Activated naive CD4-positive, alpha-beta T cell treated with anti-CD3 and anti-CD28 coated beads, Interleukin-2, amount 50 U/mL, for 72 hours (primary cell): ENCODE data around the gene PLEKHH2. TPM values are rescaled to one million over a fixed set of nuclear protein-coding genes. Genes with fewer than 3 reads are reported as not detected.
A peak's percentile ranks its signal among the peaks of the same experiment; 100 is the strongest.
"Not testable (repeated sequence)": the region's sequence is repeated elsewhere in the genome, so short reads cannot be mapped to it uniquely, and the experiment has no call there.

Experiments used
- ATAC-seq, 2 donors: fragments of 150-1000 bp; cut with Tn5 transposase; 2 replicates each; pipeline ENCODE4 v1.10.0; 2021; ENCODE audit warnings: mild to moderate bottlenecking in 2 of 2, moderate library complexity in 2 of 2
- DNase-seq, 2 donors: peaks; one replicate each; pipeline ENCODE4 v3.0.0; 2021 to 2022; ENCODE audit warnings: low spot score in 2 of 2
- H3K27ac Mint-ChIP-seq, 2 donors: one replicate each; pipeline ENCODE4 v1.8.0; 2022; ENCODE audit warnings: mild to moderate bottlenecking in 2 of 2, mixed read lengths in 2 of 2
- H3K36me3 Mint-ChIP-seq, 2 donors: one replicate each; pipeline ENCODE4 v1.8.0; 2022; ENCODE audit warnings: mixed read lengths in 2 of 2
- H3K9me3 Mint-ChIP-seq, 2 donors: one replicate each; pipeline ENCODE4 v1.8.0; 2022; ENCODE audit warnings: mixed read lengths in 2 of 2
- total RNA-seq, 2 donors: library from RNA; stranded (reverse); gene quantifications; one replicate each; pipeline ENCODE4 v1.2.3, GENCODE V29; 2022

Gene PLEKHH2
- total RNA-seq = 1 to 10 TPM; 2.4 to 8.6 TPM

GRCh38 chr2:43637030-43637803 lies at the start of gene PLEKHH2:
PLEKHH2 (plus strand) TSS chr2:43637260; CDS start chr2:43644674, 7,414 bp downstream.
- DNase-seq = peak; percentile 92 to 95
- H3K27ac Mint-ChIP-seq = peak within 1 kb of the TSS; percentile 1 to 50

DNA sequence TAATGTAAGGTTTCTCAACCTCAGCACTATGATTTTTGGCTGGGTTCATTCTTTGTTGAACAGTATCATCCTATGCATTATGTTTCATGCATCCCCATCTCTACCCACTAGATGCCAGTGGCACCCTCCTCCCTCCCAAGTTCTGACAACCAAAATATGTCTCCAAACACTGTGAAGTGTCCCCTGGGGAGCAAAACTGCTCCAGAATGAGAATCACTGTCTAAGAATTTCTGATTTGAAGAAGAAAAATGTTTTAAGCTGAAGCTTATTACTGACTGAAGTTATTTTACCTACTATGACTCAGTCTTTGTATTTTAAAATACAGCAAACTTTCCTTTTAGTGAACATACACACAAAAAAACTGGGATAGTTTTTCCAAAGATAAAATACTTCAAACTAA lies 44.6 kb upstream of the PLEKHH2 start:
- ATAC-seq = no peak
- DNase-seq = no peak
- Mint-ChIP-seq H3K36me3 (peaks cover 6 to 20% of the 10 kb centered on the region in 2 donors), H3K9me3 (no peaks in the 10 kb centered on the region), H3K27ac (no peak overlapping the region)

More at GRCh38 chr2:43637030-43637803, at the start of gene PLEKHH2:
- peaks cover 0 to 3% of the 10 kb centered on the region in 2 donors for H3K9me3 Mint-ChIP-seq
- ATAC-seq = peak; percentile 100
- no peaks in the 10 kb centered on the region for H3K36me3 Mint-ChIP-seq

GRCh38 chr2:43593254-43593653 lies 43.8 kb upstream of the PLEKHH2 start:
- Mint-ChIP-seq H3K27ac (no peak overlapping the region), H3K36me3 (peaks cover 6 to 20% of the 10 kb centered on the region in 2 donors), H3K9me3 (no peaks in the 10 kb centered on the region)
- no peak for DNase-seq
- ATAC-seq = no peak

- ATAC-seq = no peak
- H3K36me3 Mint-ChIP-seq = peaks cover 6 to 20% of the 10 kb centered on the region in 2 donors
- peak overlapping the region; percentile 96 to 98 for H3K27ac Mint-ChIP-seq
These were observed 42.2 kb upstream of the PLEKHH2 start for GRCh38 chr2:43594875-43595274.

DNA sequence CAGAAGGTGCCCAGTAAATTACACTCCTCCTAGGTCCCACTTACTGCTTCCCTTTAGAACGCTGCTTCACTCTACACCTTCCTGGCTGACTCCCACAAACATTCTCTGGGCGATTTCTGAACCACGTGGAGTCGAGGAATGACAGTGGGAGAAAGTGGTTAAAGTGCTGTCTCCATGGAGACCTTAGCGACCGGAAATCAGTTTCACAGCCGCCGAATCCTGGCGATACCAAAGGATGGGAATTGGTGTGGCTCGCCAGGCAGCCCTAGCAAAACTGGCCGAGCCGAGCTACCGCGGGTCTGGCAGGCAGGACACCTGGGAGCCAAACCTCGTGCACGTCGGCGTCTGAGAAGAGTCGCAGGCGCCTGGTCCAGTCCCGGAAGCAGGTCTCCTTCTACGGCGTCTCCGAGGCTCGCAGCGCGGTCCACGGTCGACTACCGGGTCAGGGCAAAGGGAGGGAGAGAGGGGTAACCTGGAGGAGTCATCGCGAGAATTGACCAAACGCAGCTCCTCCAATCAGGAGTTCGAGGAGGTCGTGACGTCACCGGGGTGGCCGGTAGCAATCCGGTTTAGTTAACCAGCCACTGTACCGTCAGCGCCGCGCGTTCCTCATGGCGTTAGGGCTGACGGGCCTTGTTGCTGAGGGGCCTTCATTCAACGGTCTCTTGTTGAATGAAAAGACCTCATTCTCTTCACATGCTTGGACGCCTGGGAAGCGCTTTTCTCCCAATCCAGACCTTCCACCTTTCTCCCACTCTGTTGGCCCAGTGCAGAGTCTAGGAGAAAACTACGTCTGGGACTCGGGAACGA lies 41.3 kb upstream of the PLEKHH2 start, which contains the start of gene THADA:
Gene THADA (minus strand): TSS at position 436 of the 810 bp plus-strand sequence. CDS start 3,646 bp downstream, outside the sequence.
- ATAC-seq (peak; percentile 98), DNase-seq (peak; percentile 97 to 98)
- Mint-ChIP-seq H3K9me3 (no peaks in the 10 kb centered on the region), H3K36me3 (peaks cover 6 to 20% of the 10 kb centered on the region in 2 donors), H3K27ac (peak within 1 kb of the TSS; percentile 96 to 98)

More at GRCh38 chr2:43594875-43595274, 42.2 kb upstream of the PLEKHH2 start:
- no peaks in the 10 kb centered on the region for H3K9me3 Mint-ChIP-seq
- DNase-seq = no peak

- H3K9me3 Mint-ChIP-seq, ATAC-seq, DNase-seq, H3K27ac Mint-ChIP-seq, H3K36me3 Mint-ChIP-seq: not testable (repeated sequence)
These were observed 36.5 kb upstream of the PLEKHH2 start for GRCh38 chr2:43600596-43600995.

DNA sequence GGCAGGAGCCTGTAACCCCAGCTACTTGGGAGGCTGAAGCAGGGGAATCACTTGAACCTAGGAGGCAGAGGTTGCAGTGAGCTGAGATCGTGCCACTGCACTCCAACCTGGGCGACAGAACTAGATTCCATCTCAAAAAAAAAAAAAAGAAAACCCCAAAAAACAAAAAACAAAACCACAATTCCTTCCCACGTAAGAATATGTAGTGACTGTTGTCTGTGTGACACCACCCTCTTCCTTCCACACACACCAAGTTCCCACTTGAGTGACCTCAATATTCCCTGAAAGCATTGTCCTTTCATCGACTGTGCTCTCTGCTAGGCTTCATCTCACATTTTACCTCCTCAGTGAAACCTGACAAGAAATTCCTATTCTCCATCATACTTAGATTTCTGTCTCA lies 32.4 kb upstream of the PLEKHH2 start:
- ATAC-seq = peak in 1 of 2 donors; percentile 20
- Mint-ChIP-seq H3K36me3 (no peaks in the 10 kb centered on the region), H3K9me3 (no peaks in the 10 kb centered on the region), H3K27ac (no peak overlapping the region)
- DNase-seq = no peak

GRCh38 chr2:43605079-43605655 lies 31.9 kb upstream of the PLEKHH2 start:
- DNase-seq (peak in 1 of 2 donors; percentile 28), ATAC-seq (peak; percentile 70 to 74)
- H3K27ac Mint-ChIP-seq = no peak overlapping the region
- H3K36me3 Mint-ChIP-seq = no peaks in the 10 kb centered on the region
- no peaks in the 10 kb centered on the region for H3K9me3 Mint-ChIP-seq

DNA sequence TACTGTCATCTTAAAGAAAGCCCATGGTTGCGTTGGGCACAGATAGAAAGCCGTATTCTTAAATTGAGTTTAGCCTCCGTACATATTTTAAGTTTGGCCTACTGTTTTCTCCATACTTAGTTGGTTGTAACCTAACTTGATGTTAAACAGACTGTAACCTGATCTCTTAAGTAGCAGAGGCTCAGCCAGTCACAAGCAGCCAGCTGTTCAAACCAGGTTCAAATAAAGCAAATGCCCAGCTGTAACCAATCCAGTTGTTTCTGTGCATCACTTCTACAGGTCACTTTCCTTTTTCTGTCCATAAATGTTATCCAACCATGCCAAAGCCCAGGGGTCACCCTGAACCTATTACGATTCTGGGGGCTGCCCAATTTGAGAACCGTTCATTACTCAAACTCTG lies 31.2 kb upstream of the PLEKHH2 start:
- Mint-ChIP-seq H3K36me3 (no peaks in the 10 kb centered on the region), H3K9me3 (no peaks in the 10 kb centered on the region), H3K27ac (no peak overlapping the region)
- ATAC-seq (no peak), DNase-seq (no peak)

DNA sequence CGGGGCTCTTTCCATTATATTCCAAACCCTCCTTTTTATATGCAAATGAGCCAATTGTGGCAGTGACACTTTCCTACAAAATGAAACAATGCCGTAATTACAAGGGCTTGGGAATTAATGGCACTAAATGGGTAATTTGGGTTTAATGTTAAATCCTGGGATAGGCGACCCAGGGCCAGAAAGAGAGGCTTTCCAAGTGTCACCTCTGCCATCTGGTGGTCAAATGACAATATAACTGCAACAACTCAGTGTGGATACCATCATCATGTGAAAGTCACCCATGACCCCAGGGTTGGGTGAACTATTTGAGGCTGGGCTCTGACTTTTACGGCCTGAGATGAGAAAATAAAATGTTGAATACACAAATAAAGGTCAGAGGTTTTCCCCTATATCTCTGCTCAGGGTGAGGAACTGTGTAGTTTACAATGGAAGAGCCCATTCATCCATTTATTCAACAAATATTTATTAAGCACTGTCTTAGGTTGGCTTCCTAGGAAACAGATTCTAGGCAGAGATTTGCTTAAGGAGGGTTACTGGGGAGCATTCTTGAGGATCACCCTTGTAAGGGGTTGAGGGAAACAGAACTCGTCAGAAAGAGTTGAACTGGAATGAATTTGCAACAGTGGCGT lies 27.7 kb upstream of the PLEKHH2 start:
- H3K27ac Mint-ChIP-seq = peak overlapping the region in 1 of 2 donors; percentile 30
- DNase-seq = peak in 1 of 2 donors; percentile 41
- peak; percentile 73 to 79 for ATAC-seq
- no peaks in the 10 kb centered on the region for H3K9me3 Mint-ChIP-seq
- no peaks in the 10 kb centered on the region for H3K36me3 Mint-ChIP-seq

DNA sequence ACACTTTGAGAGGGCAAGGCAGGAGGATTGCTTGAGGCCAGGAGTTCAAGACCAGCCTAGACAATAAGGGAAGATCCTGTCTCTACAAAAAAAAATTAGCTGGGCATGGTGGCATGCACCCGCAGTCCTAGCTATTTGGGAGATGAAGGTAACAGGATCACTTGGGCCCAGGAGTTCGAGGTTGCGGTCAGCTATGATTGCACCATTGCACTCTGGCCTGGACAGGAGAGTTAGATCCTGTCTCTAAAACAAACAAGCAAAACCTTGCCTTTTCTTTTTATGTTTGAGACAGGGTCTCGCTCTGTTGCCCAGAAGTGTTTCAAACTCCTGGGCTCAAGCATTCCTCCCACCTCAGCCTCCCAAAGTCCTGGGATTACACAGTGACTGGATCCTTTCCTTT lies 26.7 kb upstream of the PLEKHH2 start:
- H3K9me3 Mint-ChIP-seq = no peaks in the 10 kb centered on the region
- DNase-seq = no peak
- ATAC-seq = no peak
- no peaks in the 10 kb centered on the region for H3K36me3 Mint-ChIP-seq
- H3K27ac Mint-ChIP-seq = no peak overlapping the region

DNA sequence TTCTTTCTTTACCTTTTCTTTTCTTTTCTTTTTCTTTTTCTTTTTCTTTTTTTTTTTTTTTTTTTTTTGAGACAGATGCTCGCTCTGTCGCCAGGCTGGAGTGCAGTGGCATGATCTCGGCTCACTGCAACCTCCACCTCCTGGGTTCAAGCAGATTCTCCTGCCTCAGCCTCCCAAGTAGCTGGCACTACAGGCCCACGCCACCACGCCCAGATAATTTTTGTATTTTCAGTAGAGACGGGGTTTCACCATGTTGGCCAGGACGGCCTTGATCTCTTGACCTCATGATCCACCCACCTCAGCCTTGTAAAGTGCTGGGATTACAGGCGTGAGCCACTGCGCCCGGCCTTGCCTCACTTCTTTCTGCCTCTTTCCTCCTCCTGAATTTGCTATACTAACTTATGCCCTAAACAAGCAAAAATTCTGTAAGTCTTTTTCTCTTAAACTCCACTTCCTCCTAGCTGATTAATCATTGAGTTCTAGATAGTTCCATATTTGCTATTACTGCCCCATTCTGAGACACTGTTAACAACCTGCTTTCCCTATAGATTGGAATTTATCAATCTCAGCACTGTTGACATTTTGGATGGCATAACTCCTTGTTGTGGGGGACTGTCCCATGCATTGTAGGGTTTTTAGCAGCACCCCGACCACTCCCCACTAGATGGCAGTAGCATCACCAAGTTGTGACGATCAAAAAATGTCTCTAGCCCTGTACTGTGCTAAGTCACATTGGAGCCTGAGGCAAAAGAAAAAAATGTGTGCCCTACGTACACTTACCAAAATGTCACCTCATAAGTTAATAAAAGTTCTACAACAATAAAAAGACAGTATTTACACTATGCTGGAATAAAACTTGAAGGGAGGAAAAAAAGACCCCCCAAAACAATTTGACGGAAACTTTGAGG lies 24.8 kb upstream of the PLEKHH2 start:
- DNase-seq (peak in 1 of 2 donors; percentile 77), ATAC-seq (peak; percentile 88 to 97)
- no peak overlapping the region for H3K27ac Mint-ChIP-seq
- no peaks in the 10 kb centered on the region for H3K36me3 Mint-ChIP-seq
- no peaks in the 10 kb centered on the region for H3K9me3 Mint-ChIP-seq

GRCh38 chr2:43612944-43613343 lies 24.1 kb upstream of the PLEKHH2 start:
- ATAC-seq (no peak), DNase-seq (no peak)
- no peaks in the 10 kb centered on the region for H3K9me3 Mint-ChIP-seq
- no peaks in the 10 kb centered on the region for H3K36me3 Mint-ChIP-seq
- H3K27ac Mint-ChIP-seq = no peak overlapping the region

DNA sequence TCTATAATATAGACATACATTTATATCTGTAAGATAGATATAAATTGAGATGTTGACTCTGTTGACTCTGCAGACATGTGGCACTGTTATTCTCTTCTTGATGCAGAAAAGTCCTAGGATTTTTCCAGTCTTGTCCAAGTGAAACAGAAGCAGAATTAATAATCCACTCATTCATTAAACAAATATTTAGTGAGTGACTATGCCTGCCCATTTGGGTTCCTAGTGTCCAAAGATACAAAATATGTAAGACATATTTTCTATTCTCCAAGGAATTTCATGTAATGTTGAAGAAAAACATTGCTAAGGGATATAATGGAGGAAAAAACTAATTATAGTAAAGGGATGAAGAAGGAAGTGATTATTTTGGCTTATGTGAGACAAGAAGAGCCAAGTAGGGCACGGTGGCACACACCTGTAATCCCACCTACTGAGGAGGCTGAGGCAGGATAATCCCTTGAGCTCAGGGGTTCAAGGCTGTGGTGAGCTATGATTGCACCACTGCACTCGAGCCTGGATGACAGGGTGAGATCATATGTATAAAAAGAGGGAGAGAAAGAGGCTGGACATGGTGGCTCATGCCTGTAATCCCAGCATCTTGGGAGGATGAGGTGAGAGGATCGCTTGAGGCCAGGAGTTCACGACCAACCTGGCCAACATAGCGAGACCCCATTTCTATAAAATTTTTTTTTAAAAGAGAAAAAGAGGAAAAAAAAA lies 19.9 kb upstream of the PLEKHH2 start:
- ATAC-seq = no peak
- no peak overlapping the region for H3K27ac Mint-ChIP-seq
- no peak for DNase-seq
- no peaks in the 10 kb centered on the region for H3K9me3 Mint-ChIP-seq
- no peaks in the 10 kb centered on the region for H3K36me3 Mint-ChIP-seq

DNA sequence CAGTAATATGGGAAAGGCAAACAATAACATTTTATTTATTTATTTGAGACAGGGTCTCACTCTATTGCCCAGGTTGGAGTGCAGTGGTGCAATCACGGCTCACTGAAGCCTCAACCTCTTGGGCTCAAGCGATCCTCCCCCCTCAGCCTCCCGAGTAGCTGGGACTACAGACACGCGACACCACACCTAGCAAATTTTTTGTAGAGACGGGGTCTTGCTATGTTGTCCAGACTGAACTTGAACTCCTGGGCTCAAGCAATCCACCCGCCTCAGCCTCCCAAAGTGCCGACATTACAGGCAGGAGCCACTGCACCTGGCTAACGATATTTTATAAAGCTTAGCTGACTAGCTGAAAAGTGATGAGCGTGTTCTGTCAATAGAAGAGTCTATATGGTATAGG lies 17.5 kb upstream of the PLEKHH2 start:
- H3K9me3 Mint-ChIP-seq = no peaks in the 10 kb centered on the region
- no peak overlapping the region for H3K27ac Mint-ChIP-seq
- no peaks in the 10 kb centered on the region for H3K36me3 Mint-ChIP-seq
- DNase-seq = no peak
- no peak for ATAC-seq
